HEK293 (cell line): Measurements from ENCODE around the gene LAMTOR5.

Experiments used
- CTCF ChIA-PET: fragments of 350-600 bp; formaldehyde crosslinking; extraction: SDS; loops from one replicate; lab custom pipeline; 2021; ENCODE audit warnings: antibody characterized with exemption; lab: Yijun Ruan, JAX
- POLR2A ChIA-PET: fragments of 300-600 bp; formaldehyde crosslinking; extraction: SDS; loops from one replicate; lab custom pipeline; 2020; ENCODE audit warnings: antibody characterized with exemption, inconsistent platforms; lab: Yijun Ruan, JAX
- H3K27ac ChIP-seq: fragments of 200-500 bp; sonication (Bioruptor generic); 2 replicates; pipeline ENCODE4 v1.5.1; 2014; ENCODE audit warnings: low read depth, low read length, control low read depth, inconsistent platforms; ENCODE audit errors: extremely low read depth
- H3K36me3 ChIP-seq, 2 experiments: fragments of 200-500 bp in 1 of 2; sonication (Bioruptor generic) in 1 of 2; 1 replicate in 1 of 2; 2 replicates in 1 of 2; pipeline ENCODE4 v1.5.1; 2014 to 2017; ENCODE audit warnings: inconsistent platforms in 2 of 2, low read length in 2 of 2; ENCODE audit not compliant: control insufficient read depth in 2 of 2, insufficient read depth in 1 of 2
- H3K4me1 ChIP-seq: fragments of 200-500 bp; sonication (Bioruptor generic); 2 replicates; pipeline ENCODE4 v1.5.1; 2014; ENCODE audit warnings: mild to moderate bottlenecking, low read length, inconsistent platforms; ENCODE audit not compliant: control insufficient read depth, insufficient read depth
- H3K4me3 ChIP-seq: 2 replicates; pipeline ENCODE4 v1.5.1; 2011; ENCODE audit warnings: low read depth, mild to moderate bottlenecking, control low read depth, low read length, moderate library complexity
- H3K9me3 ChIP-seq: fragments of 200-500 bp; sonication (Bioruptor generic); 2 replicates; pipeline ENCODE4 v1.5.1; 2014; ENCODE audit warnings: low read depth, low read length, inconsistent platforms; ENCODE audit not compliant: control insufficient read depth, insufficient read depth
- AEBP2 ChIP-seq: fragments of 450-650 bp; formaldehyde crosslinking; IDR thresholded peaks from 2 replicates; pipeline ENCODE4 v1.5.1; 2016; ENCODE audit warnings: missing biosample characterization, missing genetic modification characterization, borderline replicate concordance
- IKZF3 ChIP-seq: fragments of 450-650 bp; IDR thresholded peaks from 2 replicates; pipeline ENCODE4 v1.5.0; 2018; ENCODE audit warnings: missing biosample characterization, mild to moderate bottlenecking, missing genetic modification characterization, moderate library complexity
- OVOL3 ChIP-seq: fragments of 450-650 bp; formaldehyde crosslinking; IDR thresholded peaks from 2 replicates; pipeline ENCODE4 v1.5.1; 2016; ENCODE audit warnings: missing biosample characterization, missing genetic modification characterization
- SETDB1 ChIP-seq: IDR thresholded peaks from one replicate; pipeline ENCODE4 v1.6.1; 2017; ENCODE audit warnings: mild to moderate bottlenecking, low read length, moderate library complexity, mixed read lengths; ENCODE audit not compliant: insufficient read length
- SP2 ChIP-seq: fragments of 450-650 bp; formaldehyde crosslinking; IDR thresholded peaks from 2 replicates; pipeline ENCODE4 v1.5.1; 2016; ENCODE audit warnings: missing biosample characterization, missing genetic modification characterization
- SP7 ChIP-seq: fragments of 450-650 bp; formaldehyde crosslinking; IDR thresholded peaks from 2 replicates; pipeline ENCODE4 v1.5.1; 2016; ENCODE audit warnings: missing biosample characterization, missing genetic modification characterization
- ZBTB17 ChIP-seq: fragments of 450-650 bp; formaldehyde crosslinking; IDR thresholded peaks from 2 replicates; pipeline ENCODE4 v1.5.1; 2016; ENCODE audit warnings: missing biosample characterization, missing genetic modification characterization
- ZBTB49 ChIP-seq: fragments of 450-650 bp; formaldehyde crosslinking; IDR thresholded peaks from 2 replicates; pipeline ENCODE4 v1.5.1; 2016; ENCODE audit warnings: missing biosample characterization, missing genetic modification characterization, low read depth
- ZEB2 ChIP-seq: fragments of 450-650 bp; formaldehyde crosslinking; IDR thresholded peaks from 2 replicates; pipeline ENCODE4 v1.5.1; 2016; ENCODE audit warnings: missing biosample characterization, missing genetic modification characterization
- ZFP69B ChIP-seq: fragments of 450-650 bp; formaldehyde crosslinking; IDR thresholded peaks from 2 replicates; pipeline ENCODE4 v1.5.1; 2016; ENCODE audit warnings: missing biosample characterization, missing genetic modification characterization
- ZNF266 ChIP-seq: fragments of 450-650 bp; formaldehyde crosslinking; IDR thresholded peaks from 2 replicates; pipeline ENCODE4 v1.5.1; 2016; ENCODE audit warnings: missing biosample characterization, missing genetic modification characterization, low read depth
- ZNF362 ChIP-seq: fragments of 450-650 bp; formaldehyde crosslinking; IDR thresholded peaks from 2 replicates; pipeline ENCODE4 v1.5.1; 2016; ENCODE audit warnings: missing biosample characterization, missing genetic modification characterization
- ZNF416 ChIP-seq: fragments of 450-650 bp; formaldehyde crosslinking; IDR thresholded peaks from 2 replicates; pipeline ENCODE4 v1.5.1; 2016; ENCODE audit warnings: missing biosample characterization, missing genetic modification characterization
- ZNF488 ChIP-seq: fragments of 450-650 bp; formaldehyde crosslinking; IDR thresholded peaks from 2 replicates; pipeline ENCODE4 v1.5.1; 2016; ENCODE audit warnings: missing biosample characterization, missing genetic modification characterization
- ZNF514 ChIP-seq: fragments of 450-650 bp; formaldehyde crosslinking; IDR thresholded peaks from 2 replicates; pipeline ENCODE4 v1.5.1; 2016; ENCODE audit warnings: missing biosample characterization, missing genetic modification characterization
- ZNF621 ChIP-seq: fragments of 450-650 bp; formaldehyde crosslinking; IDR thresholded peaks from 2 replicates; pipeline ENCODE4 v1.5.1; 2017; ENCODE audit warnings: missing biosample characterization, missing genetic modification characterization
- ZNF692 ChIP-seq: fragments of 450-650 bp; formaldehyde crosslinking; IDR thresholded peaks from 2 replicates; pipeline ENCODE4 v1.5.1; 2016; ENCODE audit warnings: missing biosample characterization, missing genetic modification characterization
- ZSCAN5A ChIP-seq: fragments of 450-650 bp; formaldehyde crosslinking; IDR thresholded peaks from 2 replicates; pipeline ENCODE4 v1.5.1; 2016; ENCODE audit warnings: missing biosample characterization, missing genetic modification characterization

Gene LAMTOR5

GRCh38 chr1:110384581-110385321, 22.7 kb downstream of the LAMTOR5 start:
- POLR2A ChIA-PET = no interaction called here
- TF ChIP-seq ZNF621 = no peak
- no peak for TF ChIP-seq SP2
- TF ChIP-seq, all 188 proteins: peak for 0
- CTCF ChIA-PET = interaction anchor here (0.6 to 0.9 kb wide), 2 partner anchors 14 to 21 kb away, joined by 5 to 7 read pairs; no protein-coding TSS in a partner anchor
- no peaks in the 10 kb centered on the region for H3K9me3 ChIP-seq
- peaks cover 0 to 44% of the 10 kb centered on the region in 2 experiments; a peak in 2 of 3 replicates for H3K36me3 ChIP-seq
- H3K27ac ChIP-seq = no peak overlapping the region
- H3K4me3 ChIP-seq = no peak overlapping the region
- H3K4me1 ChIP-seq = no peaks in the 10 kb centered on the region

GRCh38 chr1:110383251-110383990, 24.1 kb downstream of the LAMTOR5 start:
- CTCF ChIA-PET = interaction anchor here (0.9 to 1.4 kb wide), 2 partner anchors 20 to 77 kb away, joined by 4 to 7 read pairs; no protein-coding TSS in a partner anchor
- Histone ChIP-seq H3K4me1 (no peaks in the 10 kb centered on the region), H3K4me3 (no peak overlapping the region), H3K9me3 (no peaks in the 10 kb centered on the region), H3K27ac (no peak overlapping the region), H3K36me3 (peaks cover 0 to 54% of the 10 kb centered on the region in 2 experiments; a peak in 2 of 3 replicates)
- POLR2A ChIA-PET = no interaction called here
- TF ChIP-seq SETDB1 = no peak
- TF ChIP-seq ZSCAN5A (tag by site-specific recombination) = no peak
- TF ChIP-seq IKZF3 (tag by site-specific recombination) = no peak
- TF ChIP-seq ZFP69B (tag by site-specific recombination) = no peak
- no peak for TF ChIP-seq SP2
- TF ChIP-seq SP7 (tag by site-specific recombination) = no peak
- TF ChIP-seq ZNF362 (tag by site-specific recombination) = peak; percentile 88; the same call in 1 of the 2 replicates
- no peak for TF ChIP-seq ZNF266
- no peak for TF ChIP-seq OVOL3 (tag by site-specific recombination)
- TF ChIP-seq ZNF416 (tag by site-specific recombination) = no peak
- no peak for TF ChIP-seq AEBP2 (tag by site-specific recombination)
- no peak for TF ChIP-seq ZNF514 (tag by site-specific recombination)
- TF ChIP-seq ZBTB17 (tag by site-specific recombination) = no peak
- no peak for TF ChIP-seq ZEB2 (tag by site-specific recombination)
- no peak for TF ChIP-seq ZBTB49
- 0 out of 2 replicates have a peak, but pooled peaks have one; percentile 52 for TF ChIP-seq ZNF692 (tag by site-specific recombination)
- TF ChIP-seq ZNF488 (tag by site-specific recombination) = no peak
